ENCODE results near the gene ABCA4.

DNA sequence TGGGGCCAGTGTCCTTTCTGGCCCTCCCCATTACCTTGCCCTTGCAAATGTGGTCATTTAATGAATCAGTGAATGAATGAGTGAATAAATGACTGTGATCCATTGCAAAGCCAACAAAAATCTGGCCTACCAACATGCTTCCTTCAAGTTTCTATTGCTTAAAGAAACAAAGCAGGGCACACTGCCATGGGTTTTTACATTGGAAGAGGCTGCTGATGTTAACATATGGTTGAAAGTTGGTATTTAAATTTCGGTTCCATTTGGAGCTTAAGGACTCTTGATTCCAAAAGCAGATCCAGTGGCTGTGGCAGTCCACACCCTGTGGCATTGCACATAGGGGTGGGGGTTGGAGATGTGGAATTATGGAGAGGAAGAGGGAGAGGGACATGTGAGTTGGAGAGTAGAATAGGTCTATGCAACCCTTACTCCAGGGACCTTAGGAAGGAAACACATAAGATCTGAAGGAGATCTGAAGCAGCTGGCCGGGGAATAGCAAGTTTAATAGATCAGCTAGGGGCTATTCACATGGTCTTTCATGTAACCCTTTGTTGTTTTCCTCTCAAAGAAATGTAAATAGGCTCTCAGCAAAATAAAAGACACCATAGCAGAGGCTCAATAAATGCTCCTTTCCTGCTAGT, 7.2 kb downstream of the ABCA4 start:
- TF ChIP-seq, protein P1, sequence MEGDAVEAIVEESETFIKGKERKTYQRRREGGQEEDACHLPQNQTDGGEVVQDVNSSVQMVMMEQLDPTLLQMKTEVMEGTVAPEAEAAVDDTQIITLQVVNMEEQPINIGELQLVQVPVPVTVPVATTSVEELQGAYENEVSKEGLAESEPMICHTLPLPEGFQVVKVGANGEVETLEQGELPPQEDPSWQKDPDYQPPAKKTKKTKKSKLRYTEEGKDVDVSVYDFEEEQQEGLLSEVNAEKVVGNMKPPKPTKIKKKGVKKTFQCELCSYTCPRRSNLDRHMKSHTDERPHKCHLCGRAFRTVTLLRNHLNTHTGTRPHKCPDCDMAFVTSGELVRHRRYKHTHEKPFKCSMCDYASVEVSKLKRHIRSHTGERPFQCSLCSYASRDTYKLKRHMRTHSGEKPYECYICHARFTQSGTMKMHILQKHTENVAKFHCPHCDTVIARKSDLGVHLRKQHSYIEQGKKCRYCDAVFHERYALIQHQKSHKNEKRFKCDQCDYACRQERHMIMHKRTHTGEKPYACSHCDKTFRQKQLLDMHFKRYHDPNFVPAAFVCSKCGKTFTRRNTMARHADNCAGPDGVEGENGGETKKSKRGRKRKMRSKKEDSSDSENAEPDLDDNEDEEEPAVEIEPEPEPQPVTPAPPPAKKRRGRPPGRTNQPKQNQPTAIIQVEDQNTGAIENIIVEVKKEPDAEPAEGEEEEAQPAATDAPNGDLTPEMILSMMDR (conservative IDR thresholded peaks at IDR 0.05; ENCODE audit: low read length) = no peak
- no peak for TF ChIP-seq EZH2phosphoT487 (IDR thresholded peaks at IDR 0.05; ENCODE audit: borderline replicate concordance)

Data from Loucy (cell line).